ENCODE results near the gene MRPL36. TPM values are rescaled to one million over a fixed set of nuclear protein-coding genes. Genes with fewer than 3 reads are reported as not detected.

MRPL36 gene
- total and polyA plus RNA-seq, 2 experiments from 2014 or later, result 73.9 to 195 TPM

DNA sequence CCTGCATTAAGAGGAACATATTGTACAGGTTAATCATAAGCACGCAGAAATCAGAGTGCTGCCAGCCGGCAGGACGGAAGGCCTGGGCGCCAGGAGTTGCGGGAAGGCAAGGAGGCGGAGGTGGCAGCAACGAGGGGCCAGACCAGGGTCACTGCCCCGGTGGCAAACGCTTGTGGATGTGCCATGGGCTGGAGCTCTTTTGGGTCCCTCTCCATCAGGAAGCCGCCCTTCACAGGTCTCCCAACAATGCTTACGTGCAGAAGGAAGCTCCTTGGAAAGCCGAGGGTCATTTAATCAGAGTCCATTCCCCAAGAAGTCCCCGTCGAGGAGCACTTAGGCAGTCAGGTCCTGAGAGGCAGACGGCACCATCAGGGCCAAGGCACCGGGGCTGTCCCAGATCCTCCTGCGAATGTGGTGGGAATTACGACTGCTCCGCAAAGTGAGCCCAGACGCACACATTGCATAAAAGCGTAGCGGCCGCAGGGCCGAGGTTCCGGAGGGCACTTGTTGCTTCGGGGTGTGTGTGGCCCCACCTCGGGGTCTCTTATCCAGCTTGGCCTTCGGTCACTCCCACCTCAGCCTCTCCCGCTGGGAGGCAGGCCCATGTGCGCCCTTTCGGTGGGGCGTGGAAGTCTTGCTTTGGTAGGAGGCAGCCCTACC lies 20.5 kb downstream of the MRPL36 start:
- no peak for DNase-seq (ENCODE audit: low read depth in 1 of 2, low spot score in 1 of 2)
- no peaks in the 10 kb centered on the region for H3K27me3 ChIP-seq
- H3K36me3 ChIP-seq, result no peaks in the 10 kb centered on the region
- TF ChIP-seq, protein P1, sequence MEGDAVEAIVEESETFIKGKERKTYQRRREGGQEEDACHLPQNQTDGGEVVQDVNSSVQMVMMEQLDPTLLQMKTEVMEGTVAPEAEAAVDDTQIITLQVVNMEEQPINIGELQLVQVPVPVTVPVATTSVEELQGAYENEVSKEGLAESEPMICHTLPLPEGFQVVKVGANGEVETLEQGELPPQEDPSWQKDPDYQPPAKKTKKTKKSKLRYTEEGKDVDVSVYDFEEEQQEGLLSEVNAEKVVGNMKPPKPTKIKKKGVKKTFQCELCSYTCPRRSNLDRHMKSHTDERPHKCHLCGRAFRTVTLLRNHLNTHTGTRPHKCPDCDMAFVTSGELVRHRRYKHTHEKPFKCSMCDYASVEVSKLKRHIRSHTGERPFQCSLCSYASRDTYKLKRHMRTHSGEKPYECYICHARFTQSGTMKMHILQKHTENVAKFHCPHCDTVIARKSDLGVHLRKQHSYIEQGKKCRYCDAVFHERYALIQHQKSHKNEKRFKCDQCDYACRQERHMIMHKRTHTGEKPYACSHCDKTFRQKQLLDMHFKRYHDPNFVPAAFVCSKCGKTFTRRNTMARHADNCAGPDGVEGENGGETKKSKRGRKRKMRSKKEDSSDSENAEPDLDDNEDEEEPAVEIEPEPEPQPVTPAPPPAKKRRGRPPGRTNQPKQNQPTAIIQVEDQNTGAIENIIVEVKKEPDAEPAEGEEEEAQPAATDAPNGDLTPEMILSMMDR (IDR thresholded peaks at IDR 0.05; ENCODE audit: low read depth, low read length), result no peak
- no peak overlapping the region for H3K4me3 ChIP-seq
- no peak overlapping the region for H3K27ac ChIP-seq
- H3K9me3 ChIP-seq (ENCODE audit: low read depth), result no peaks in the 10 kb centered on the region
- H3K4me1 ChIP-seq (ENCODE audit: low read depth), result peaks cover 22% of the 10 kb centered on the region

DNA sequence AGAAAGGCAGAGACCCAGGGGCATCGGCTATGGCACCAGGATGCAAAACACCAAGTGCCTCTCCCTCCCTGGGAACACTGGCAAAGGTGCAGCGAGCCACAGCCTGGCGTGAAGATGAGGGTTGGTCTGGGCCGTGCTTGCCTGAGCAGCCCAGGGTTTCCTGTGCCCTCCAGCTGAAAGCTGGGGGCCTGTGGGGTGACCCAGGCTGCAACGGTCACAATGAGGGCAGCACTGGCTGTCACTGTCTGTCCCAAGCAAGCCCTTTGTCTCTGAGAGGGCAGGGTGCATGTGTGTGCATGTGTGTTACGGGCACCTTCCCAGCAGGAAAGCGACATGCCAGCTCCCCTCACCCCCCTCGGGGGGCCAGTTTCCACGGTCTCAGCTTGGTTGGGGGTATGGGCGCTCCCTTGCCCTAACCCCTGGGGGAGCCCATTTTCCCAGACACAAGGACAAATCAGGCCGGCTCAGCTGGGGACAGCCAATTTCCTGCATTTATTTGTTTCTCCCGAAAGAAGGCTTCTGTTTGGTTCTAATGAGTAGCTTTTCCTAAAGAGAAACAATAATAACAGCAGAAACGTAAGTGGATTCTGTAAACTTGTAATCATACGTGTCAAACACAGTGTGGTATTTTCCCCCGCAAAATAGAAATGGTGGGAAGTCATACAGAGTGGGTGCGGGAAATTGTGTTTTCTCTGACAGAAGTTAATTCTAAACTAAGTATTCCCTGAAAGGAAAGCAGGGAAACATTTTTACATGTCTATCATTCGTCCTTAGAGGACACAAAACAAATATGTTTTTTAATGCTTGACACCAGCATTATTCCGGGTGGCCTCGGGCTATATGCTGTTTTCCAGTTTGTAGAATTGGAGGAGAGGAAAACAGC lies 21.3 kb downstream of the MRPL36 start:
- H3K4me1 ChIP-seq (ENCODE audit: low read depth), result peaks cover 16% of the 10 kb centered on the region
- H3K9me3 ChIP-seq (ENCODE audit: low read depth), result no peaks in the 10 kb centered on the region
- DNase-seq (ENCODE audit: low read depth in 1 of 2, low spot score in 1 of 2), result no peak
- no peaks in the 10 kb centered on the region for H3K36me3 ChIP-seq
- H3K4me3 ChIP-seq, result no peak overlapping the region
- H3K27me3 ChIP-seq, result no peaks in the 10 kb centered on the region
- TF ChIP-seq, protein P1 (IDR thresholded peaks at IDR 0.05; ENCODE audit: low read depth, low read length), result no peak
- no peak overlapping the region for H3K27ac ChIP-seq

DNA sequence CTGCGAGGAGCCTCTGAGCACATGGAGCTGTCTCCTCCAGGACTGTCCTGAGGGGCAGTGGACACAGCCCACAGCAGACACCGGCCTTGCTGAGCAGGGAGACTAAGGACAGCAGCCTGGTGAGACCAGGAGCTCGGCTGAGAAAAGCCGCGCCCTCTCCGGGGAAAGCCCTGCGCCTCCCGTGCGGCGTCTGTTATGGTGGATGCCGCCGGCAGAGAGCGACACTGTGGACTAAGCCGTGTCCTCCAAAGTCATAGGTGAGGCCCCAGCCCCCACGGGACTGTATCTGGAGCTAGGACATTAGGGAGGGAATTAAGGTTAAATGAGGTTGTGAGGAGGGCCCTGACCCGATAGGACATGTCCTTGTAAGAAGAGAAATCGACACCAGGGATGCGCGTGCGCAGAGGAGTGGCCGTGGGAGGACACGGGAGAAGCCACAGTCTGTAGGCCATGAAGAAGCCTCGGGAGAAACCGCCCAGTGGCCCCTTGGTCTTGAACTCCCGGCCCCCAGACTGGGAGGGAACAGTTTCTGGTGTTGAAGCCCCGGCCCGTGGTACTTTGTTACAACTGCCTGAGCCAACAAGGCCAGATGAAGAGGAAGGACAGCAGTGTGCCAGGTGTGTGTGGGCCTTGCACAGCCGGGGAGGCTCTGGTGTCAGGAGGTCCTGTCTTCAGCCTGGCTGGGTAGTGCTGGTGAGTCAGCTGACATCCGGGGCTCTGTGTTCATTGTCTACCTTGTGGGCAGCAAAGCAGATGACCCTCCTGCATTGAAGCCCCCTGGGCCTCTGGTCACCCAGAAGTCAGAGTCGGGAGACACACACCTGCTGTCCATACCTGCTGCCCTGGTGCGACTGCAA lies 22.1 kb downstream of the MRPL36 start:
- DNase-seq (ENCODE audit: low read depth in 1 of 2, low spot score in 1 of 2), result no peak
- TF ChIP-seq, protein P1 (IDR thresholded peaks at IDR 0.05; ENCODE audit: low read depth, low read length), result no peak
- H3K4me1 ChIP-seq (ENCODE audit: low read depth), result peaks cover 13% of the 10 kb centered on the region
- no peak overlapping the region for H3K4me3 ChIP-seq
- no peak overlapping the region for H3K27ac ChIP-seq
- no peaks in the 10 kb centered on the region for H3K27me3 ChIP-seq
- no peaks in the 10 kb centered on the region for H3K36me3 ChIP-seq
- H3K9me3 ChIP-seq (ENCODE audit: low read depth), result no peaks in the 10 kb centered on the region

DNA sequence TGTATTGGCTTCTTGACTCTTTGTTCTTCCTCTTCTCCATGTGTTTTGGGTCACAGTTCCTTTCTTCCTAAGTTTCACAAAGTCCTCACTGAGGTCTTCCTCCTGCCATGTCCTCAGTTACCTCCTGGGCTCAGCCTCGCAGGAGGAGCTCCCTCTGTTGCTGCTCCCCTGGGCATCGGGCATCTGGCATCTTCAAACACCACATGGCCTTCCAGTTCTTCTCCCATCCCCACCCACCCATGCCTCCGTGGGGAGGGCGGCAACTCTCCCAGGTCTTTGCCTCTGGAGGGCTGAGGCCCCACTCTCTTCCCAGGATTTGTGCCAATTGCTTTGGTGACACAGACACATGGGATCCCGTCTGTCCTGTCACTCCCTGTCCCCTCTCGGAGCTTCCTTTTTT lies 22.8 kb downstream of the MRPL36 start:
- DNase-seq (ENCODE audit: low read depth in 1 of 2, low spot score in 1 of 2), result no peak
- Histone ChIP-seq H3K27ac (no peak overlapping the region), H3K9me3 (ENCODE audit: low read depth) (no peaks in the 10 kb centered on the region), H3K4me1 (ENCODE audit: low read depth) (peaks cover 6% of the 10 kb centered on the region), H3K36me3 (no peaks in the 10 kb centered on the region), H3K27me3 (no peaks in the 10 kb centered on the region), H3K4me3 (no peak overlapping the region)
- TF ChIP-seq, protein P1 (IDR thresholded peaks at IDR 0.05; ENCODE audit: low read depth, low read length), result no peak

DNA sequence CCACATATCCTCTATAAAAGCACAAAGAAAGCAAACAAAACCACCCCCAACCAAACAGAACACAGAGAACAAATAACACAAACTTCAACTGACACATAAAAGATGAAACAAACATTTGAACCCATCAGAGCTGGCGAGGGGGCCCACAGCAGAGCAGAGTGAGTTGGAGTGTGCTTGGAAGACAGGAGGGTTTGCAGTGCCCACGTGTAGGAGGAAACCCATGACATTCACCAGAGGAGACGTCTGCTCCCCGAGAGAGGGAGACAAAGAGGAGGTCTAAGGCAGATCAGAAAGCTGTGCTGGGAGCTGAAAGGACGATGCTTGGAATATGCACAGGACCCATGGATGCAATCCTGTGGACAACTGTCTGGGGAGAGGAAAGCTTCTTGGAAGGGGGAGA lies 27.0 kb downstream of the MRPL36 start:
- Histone ChIP-seq H3K27ac (no peak overlapping the region), H3K27me3 (no peaks in the 10 kb centered on the region), H3K9me3 (ENCODE audit: low read depth) (no peaks in the 10 kb centered on the region), H3K4me3 (no peak overlapping the region), H3K4me1 (ENCODE audit: low read depth) (peaks cover 4% of the 10 kb centered on the region), H3K36me3 (no peaks in the 10 kb centered on the region)
- DNase-seq (ENCODE audit: low read depth in 1 of 2, low spot score in 1 of 2), result peak; percentile 52 to 64
- TF ChIP-seq, protein P1 (IDR thresholded peaks at IDR 0.05; ENCODE audit: low read depth, low read length), result peak; percentile 58

All from cardiac muscle cell (in vitro differentiated cells and primary cell).